ENCODE data around the gene TMPRSS3. TPM values are rescaled to one million over a fixed set of nuclear protein-coding genes. Genes with fewer than 3 reads are reported as not detected.

The TMPRSS3 gene
- total and polyA plus RNA-seq, 2 of the 13 experiments (the other 11 are each of a cell fraction or from before 2014, with no cell fraction given): 2.8 to 16.9 TPM

DNA sequence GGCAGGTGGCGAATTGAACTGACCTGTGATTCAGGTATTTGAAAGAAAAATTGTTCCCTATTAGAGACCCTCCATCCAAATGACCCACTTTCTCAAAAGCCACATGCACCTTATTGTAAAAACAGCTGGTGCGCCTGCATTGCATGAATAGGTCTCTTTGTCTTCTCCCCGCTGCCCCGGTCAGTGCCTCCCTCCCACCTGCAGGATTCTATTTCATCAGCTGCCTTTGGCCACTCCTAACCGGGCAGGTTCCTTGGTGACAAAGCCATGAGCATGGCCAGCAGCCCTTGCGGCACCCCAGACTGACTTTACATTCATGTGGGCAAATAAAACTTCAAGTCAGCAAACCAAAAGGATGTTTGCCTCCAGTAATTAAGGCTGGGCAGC is 6.4 kb downstream of the TMPRSS3 start (continued):
- TF ChIP-seq, protein P1, sequence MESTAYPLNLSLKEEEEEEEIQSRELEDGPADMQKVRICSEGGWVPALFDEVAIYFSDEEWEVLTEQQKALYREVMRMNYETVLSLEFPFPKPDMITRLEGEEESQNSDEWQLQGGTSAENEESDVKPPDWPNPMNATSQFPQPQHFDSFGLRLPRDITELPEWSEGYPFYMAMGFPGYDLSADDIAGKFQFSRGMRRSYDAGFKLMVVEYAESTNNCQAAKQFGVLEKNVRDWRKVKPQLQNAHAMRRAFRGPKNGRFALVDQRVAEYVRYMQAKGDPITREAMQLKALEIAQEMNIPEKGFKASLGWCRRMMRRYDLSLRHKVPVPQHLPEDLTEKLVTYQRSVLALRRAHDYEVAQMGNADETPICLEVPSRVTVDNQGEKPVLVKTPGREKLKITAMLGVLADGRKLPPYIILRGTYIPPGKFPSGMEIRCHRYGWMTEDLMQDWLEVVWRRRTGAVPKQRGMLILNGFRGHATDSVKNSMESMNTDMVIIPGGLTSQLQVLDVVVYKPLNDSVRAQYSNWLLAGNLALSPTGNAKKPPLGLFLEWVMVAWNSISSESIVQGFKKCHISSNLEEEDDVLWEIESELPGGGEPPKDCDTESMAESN (CRISPR knock-in tag; conservative IDR thresholded peaks at IDR 0.05): no peak
- TF ChIP-seq ZNF138 (CRISPR knock-in tag; IDR thresholded peaks at IDR 0.05; ENCODE audit: low read depth): no peak
- TF ChIP-seq U2AF1 (optimal IDR thresholded peaks at IDR 0.05; ENCODE audit: low read depth, low read length): no peak
- no peak for TF ChIP-seq RNF2 (conservative IDR thresholded peaks at IDR 0.05; ENCODE audit: low read depth)
- TF ChIP-seq, protein P2, sequence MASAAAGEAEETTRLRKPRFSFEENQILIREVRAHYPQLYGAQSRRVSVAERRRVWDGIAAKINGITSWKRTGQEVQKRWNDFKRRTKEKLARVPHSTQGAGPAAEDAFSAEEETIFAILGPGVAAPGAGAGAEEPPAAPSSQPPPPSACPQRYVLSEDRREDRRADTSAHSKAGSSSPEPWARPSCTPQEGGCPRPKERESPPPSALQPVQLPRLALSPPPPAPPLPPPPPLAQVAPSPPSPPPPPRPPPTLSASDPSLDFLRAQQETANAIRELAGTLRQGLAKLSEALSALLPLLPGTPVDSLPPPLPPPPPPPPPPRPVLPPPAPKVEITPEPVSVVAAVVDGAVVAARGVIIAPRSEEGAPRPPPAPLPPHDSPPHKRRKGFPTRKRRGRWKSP (CRISPR knock-in tag; IDR thresholded peaks at IDR 0.05): peak; percentile 66; the same call in 1 of the 2 replicates
- no peak for TF ChIP-seq ZNF660 (CRISPR knock-in tag; IDR thresholded peaks at IDR 0.05; ENCODE audit: borderline replicate concordance, low read depth)
- no peak for TF ChIP-seq RXRA (CRISPR knock-in tag; IDR thresholded peaks at IDR 0.05)
- no peak for TF ChIP-seq TEAD3 (CRISPR knock-in tag; optimal IDR thresholded peaks at IDR 0.05; ENCODE audit: borderline replicate concordance)
- TF ChIP-seq HES4 (CRISPR knock-in tag; IDR thresholded peaks at IDR 0.05; ENCODE audit: borderline replicate concordance): no peak
- peak; percentile 15; the same call in 1 of the 2 replicates for TF ChIP-seq ZNF331 (CRISPR knock-in tag; IDR thresholded peaks at IDR 0.05)
- TF ChIP-seq, protein P3, sequence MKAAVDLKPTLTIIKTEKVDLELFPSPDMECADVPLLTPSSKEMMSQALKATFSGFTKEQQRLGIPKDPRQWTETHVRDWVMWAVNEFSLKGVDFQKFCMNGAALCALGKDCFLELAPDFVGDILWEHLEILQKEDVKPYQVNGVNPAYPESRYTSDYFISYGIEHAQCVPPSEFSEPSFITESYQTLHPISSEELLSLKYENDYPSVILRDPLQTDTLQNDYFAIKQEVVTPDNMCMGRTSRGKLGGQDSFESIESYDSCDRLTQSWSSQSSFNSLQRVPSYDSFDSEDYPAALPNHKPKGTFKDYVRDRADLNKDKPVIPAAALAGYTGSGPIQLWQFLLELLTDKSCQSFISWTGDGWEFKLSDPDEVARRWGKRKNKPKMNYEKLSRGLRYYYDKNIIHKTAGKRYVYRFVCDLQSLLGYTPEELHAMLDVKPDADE (CRISPR knock-in tag; IDR thresholded peaks at IDR 0.05): no peak
- TF ChIP-seq SYNCRIP (IDR thresholded peaks at IDR 0.05; ENCODE audit: insufficient read depth, low read depth, low read length): no peak
- no peak for TF ChIP-seq NCOA2 (CRISPR knock-in tag; IDR thresholded peaks at IDR 0.05)
- TF ChIP-seq SP2 (CRISPR knock-in tag; IDR thresholded peaks at IDR 0.05): no peak
- TF ChIP-seq, protein P4, sequence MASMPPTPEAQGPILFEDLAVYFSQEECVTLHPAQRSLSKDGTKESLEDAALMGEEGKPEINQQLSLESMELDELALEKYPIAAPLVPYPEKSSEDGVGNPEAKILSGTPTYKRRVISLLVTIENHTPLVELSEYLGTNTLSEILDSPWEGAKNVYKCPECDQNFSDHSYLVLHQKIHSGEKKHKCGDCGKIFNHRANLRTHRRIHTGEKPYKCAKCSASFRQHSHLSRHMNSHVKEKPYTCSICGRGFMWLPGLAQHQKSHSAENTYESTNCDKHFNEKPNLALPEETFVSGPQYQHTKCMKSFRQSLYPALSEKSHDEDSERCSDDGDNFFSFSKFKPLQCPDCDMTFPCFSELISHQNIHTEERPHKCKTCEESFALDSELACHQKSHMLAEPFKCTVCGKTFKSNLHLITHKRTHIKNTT (CRISPR knock-in tag; IDR thresholded peaks at IDR 0.05): no peak
- TF ChIP-seq, protein P5, sequence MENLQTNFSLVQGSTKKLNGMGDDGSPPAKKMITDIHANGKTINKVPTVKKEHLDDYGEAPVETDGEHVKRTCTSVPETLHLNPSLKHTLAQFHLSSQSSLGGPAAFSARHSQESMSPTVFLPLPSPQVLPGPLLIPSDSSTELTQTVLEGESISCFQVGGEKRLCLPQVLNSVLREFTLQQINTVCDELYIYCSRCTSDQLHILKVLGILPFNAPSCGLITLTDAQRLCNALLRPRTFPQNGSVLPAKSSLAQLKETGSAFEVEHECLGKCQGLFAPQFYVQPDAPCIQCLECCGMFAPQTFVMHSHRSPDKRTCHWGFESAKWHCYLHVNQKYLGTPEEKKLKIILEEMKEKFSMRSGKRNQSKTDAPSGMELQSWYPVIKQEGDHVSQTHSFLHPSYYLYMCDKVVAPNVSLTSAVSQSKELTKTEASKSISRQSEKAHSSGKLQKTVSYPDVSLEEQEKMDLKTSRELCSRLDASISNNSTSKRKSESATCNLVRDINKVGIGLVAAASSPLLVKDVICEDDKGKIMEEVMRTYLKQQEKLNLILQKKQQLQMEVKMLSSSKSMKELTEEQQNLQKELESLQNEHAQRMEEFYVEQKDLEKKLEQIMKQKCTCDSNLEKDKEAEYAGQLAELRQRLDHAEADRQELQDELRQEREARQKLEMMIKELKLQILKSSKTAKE (CRISPR knock-in tag; IDR thresholded peaks at IDR 0.05; ENCODE audit: borderline replicate concordance): 0 out of 2 replicates have a peak, but pooled peaks have one; percentile 9
- TF ChIP-seq, protein P6, sequence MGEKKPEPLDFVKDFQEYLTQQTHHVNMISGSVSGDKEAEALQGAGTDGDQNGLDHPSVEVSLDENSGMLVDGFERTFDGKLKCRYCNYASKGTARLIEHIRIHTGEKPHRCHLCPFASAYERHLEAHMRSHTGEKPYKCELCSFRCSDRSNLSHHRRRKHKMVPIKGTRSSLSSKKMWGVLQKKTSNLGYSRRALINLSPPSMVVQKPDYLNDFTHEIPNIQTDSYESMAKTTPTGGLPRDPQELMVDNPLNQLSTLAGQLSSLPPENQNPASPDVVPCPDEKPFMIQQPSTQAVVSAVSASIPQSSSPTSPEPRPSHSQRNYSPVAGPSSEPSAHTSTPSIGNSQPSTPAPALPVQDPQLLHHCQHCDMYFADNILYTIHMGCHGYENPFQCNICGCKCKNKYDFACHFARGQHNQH (CRISPR knock-in tag; IDR thresholded peaks at IDR 0.05): no peak
- TF ChIP-seq CREB1 (IDR thresholded peaks at IDR 0.05): no peak
- no peak for TF ChIP-seq CREB1 (CRISPR knock-in tag; IDR thresholded peaks at IDR 0.05)

Measured in HepG2 (cell line).